ENCODE measurements around the gene REXO1. TPM values are rescaled to one million over a fixed set of nuclear protein-coding genes. Genes with fewer than 3 reads are reported as not detected.

Gene REXO1
- polyA plus RNA-seq, 3 donors, result 2.8 to 60.8 (median 3.0) TPM

- intact Hi-C loops (cut with micrococcal nuclease), result no loop called here
- Histone ChIP-seq H3K27me3 (ENCODE audit: control insufficient read depth in 2 of 2, insufficient read depth in 2 of 2, low read length in 2 of 2) (peaks cover 0 to 7% of the 10 kb centered on the region in 2 donors), H3K4me2 (replicated peaks; ENCODE audit: extremely low read depth, low read length, poor library complexity, severe bottlenecking) (peak overlapping the region; percentile 59), H4K20me1 (ENCODE audit: insufficient read depth, low read length) (no peaks in the 10 kb centered on the region), H3K36me3 (replicated peaks in 1 of 2; ENCODE audit: control insufficient read depth in 1 of 2, insufficient read depth in 2 of 2, low read length in 2 of 2) (peaks cover 8 to 15% of the 10 kb centered on the region in 2 donors), H3K27ac (ENCODE audit: low read depth in 1 of 2, low read length in 2 of 2) (no peak overlapping the region), H3K4me1 (ENCODE audit: control insufficient read depth in 1 of 2, insufficient read depth in 2 of 2, low read length in 2 of 2) (peaks cover 3 to 7% of the 10 kb centered on the region in 2 donors), H2AFZ (ENCODE audit: insufficient read depth, low read depth, low read length, poor library complexity, severe bottlenecking) (peak overlapping the region; percentile 66), H3K9me3 (replicated peaks in 1 of 2; ENCODE audit: control insufficient read depth in 1 of 2, insufficient read depth in 1 of 2, low read length in 2 of 2) (no peaks in the 10 kb centered on the region), H3K9ac (ENCODE audit: insufficient read depth, low read length, poor library complexity, severe bottlenecking) (no peak overlapping the region), H3K4me3 (replicated peaks in 1 of 3; ENCODE audit: low read depth in 2 of 3, low read length in 3 of 3) (no peak overlapping the region), H3K79me2 (ENCODE audit: insufficient read depth, low read length) (no peaks in the 10 kb centered on the region)
- H3K27ac Mint-ChIP-seq, result no peak overlapping the region
- H3K4me3 Mint-ChIP-seq, result peak overlapping the region in 1 of 2 donors; percentile 76
- TF ChIP-seq CTCF (IDR thresholded peaks at IDR 0.05), result no peak
- peaks cover 8 to 31% of the 10 kb centered on the region in 2 donors for H3K36me3 Mint-ChIP-seq
- WGBS (ENCODE audit: insufficient coverage), result 67% methylated on average over 50 of the region's 52 CpGs
- DNase-seq, result no peak
- H3K4me1 Mint-ChIP-seq, result peaks cover 5% of the 10 kb centered on the region
- no peaks in the 10 kb centered on the region for H3K9me3 Mint-ChIP-seq
- H3K27me3 Mint-ChIP-seq (ENCODE audit: low read depth in 3 of 3), result peaks cover 0 to 28% (median 17%) of the 10 kb centered on the region in 3 donors
Observed at GRCh38 chr19:1796395-1797142, 51.7 kb downstream of the REXO1 start.

GRCh38 chr19:1794424-1795172 lies 53.7 kb downstream of the REXO1 start:
- Histone ChIP-seq H3K4me2 (replicated peaks; ENCODE audit: extremely low read depth, low read length, poor library complexity, severe bottlenecking) (no peak overlapping the region), H3K27ac (ENCODE audit: low read depth in 1 of 2, low read length in 2 of 2) (no peak overlapping the region), H3K4me3 (replicated peaks in 1 of 3; ENCODE audit: low read depth in 2 of 3, low read length in 3 of 3) (no peak overlapping the region), H3K4me1 (ENCODE audit: control insufficient read depth in 1 of 2, insufficient read depth in 2 of 2, low read length in 2 of 2) (peaks cover 3 to 8% of the 10 kb centered on the region in 2 donors), H3K9ac (ENCODE audit: insufficient read depth, low read length, poor library complexity, severe bottlenecking) (no peak overlapping the region), H3K79me2 (ENCODE audit: insufficient read depth, low read length) (no peaks in the 10 kb centered on the region), H4K20me1 (ENCODE audit: insufficient read depth, low read length) (no peaks in the 10 kb centered on the region), H2AFZ (ENCODE audit: insufficient read depth, low read depth, low read length, poor library complexity, severe bottlenecking) (no peak overlapping the region), H3K27me3 (ENCODE audit: control insufficient read depth in 2 of 2, insufficient read depth in 2 of 2, low read length in 2 of 2) (peaks cover 0 to 7% of the 10 kb centered on the region in 2 donors), H3K36me3 (replicated peaks in 1 of 2; ENCODE audit: control insufficient read depth in 1 of 2, insufficient read depth in 2 of 2, low read length in 2 of 2) (peaks cover 2 to 7% of the 10 kb centered on the region in 2 donors), H3K9me3 (replicated peaks in 1 of 2; ENCODE audit: control insufficient read depth in 1 of 2, insufficient read depth in 1 of 2, low read length in 2 of 2) (peaks cover 0 to 6% of the 10 kb centered on the region in 2 donors)
- DNase-seq, result no peak
- Mint-ChIP-seq H3K36me3 (peaks cover under 1 to 16% of the 10 kb centered on the region in 2 donors), H3K27ac (no peak overlapping the region), H3K9me3 (peaks cover 0 to 9% (median 7%) of the 10 kb centered on the region in 7 donors), H3K4me1 (peaks cover 5% of the 10 kb centered on the region), H3K4me3 (no peak overlapping the region), H3K27me3 (ENCODE audit: low read depth in 3 of 3) (peaks cover 0 to 39% (median 24%) of the 10 kb centered on the region in 3 donors)
- TF ChIP-seq CTCF (IDR thresholded peaks at IDR 0.05), result no peak
- intact Hi-C loops (cut with micrococcal nuclease), result no loop called here
- WGBS (ENCODE audit: insufficient coverage), result 77% methylated on average over 13 of the region's 20 CpGs

All from CD14-positive monocyte (primary cell).